Globus pallidus (tissue), 1 donor: ENCODE results near the gene PRKAA2.

Source experiments
- DNase-seq: peaks from one replicate; pipeline ENCODE4 v3.0.0-alpha.2; 2015; ENCODE audit warnings: low spot score

Gene PRKAA2

DNA sequence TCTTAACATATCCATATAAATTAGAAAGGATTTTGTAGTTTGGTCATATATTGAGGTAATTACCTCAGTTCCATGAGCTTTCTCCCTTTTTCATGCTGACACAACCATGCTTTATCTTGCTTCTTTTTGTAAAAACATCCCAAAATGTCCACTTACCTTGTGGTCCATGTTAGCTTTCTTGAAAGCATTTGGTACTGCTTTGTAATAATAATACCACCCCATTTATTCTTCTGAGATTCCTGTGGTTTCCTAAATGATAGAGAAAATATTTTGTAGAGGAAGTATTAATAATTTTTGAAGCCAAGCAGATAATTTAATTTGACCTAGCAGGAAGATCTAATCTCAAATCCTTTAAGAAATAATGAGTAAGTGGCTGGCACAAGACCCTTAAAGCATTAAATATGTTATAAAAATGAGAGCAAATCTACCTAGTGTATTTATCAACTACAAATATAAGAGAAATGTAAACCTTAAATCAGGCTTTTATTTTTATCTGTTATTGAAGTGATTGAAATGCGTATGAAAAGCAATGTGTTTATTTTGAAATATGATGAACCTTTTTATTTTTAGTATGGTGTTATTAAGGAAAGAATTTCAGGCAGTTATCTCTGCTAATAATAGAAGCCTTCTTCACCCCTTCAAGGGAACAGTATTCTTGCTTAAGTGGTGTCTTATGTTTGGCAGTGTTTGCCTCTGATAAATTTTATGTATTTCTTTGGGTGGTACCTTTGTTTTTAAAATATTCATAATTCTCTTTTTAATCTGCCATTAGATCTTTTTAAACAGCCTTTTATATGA is 9.2 kb downstream of the PRKAA2 start:
- DNase-seq, result no peak

DNA sequence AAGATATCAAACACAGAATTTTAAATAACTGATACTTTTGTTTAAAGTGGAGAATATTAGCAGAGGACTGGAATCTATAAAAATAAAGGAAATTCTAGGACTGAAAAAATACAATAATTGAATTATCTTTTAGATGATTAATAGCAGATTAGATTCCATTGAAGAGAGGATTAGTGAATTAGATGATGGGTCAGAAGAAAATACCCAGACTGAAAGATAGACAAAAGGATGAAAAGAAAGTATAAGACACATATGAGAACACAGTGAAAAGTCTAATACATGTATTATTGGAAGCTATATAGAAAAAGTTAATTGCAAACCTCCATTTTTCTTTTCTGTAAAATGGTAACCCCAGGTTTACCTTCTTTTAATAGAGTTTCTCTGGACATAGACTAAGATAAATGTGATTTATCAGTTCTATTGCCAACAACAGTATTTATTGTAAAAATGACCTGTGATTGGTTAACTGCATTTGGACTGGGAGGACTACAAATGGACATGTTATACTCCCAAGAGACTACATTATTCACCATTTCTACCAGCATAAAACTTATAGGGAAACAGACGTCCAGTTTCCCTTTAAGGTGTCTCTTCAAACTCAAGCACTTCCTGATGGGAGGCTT is 11.0 kb downstream of the PRKAA2 start:
- DNase-seq, result no peak

DNA sequence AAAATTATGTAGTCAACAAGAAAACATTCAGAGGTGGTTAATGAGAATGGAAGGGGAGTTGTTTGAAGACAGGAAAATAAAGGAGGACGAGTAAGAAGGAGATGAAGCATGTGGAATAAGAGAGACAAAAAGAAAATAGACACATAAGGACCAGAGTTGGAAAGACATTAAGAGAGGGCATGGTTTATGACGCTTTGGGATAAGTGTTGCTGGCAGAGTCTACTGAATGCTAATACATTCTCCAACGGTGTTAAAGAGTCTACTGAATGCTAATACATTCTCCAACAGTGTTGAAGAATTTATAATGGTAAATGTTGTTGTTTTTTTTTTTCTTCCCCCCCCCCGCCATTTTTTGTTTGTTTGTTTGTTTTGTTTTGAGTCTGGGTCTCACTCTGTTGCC is 13.1 kb downstream of the PRKAA2 start:
- no peak for DNase-seq

DNA sequence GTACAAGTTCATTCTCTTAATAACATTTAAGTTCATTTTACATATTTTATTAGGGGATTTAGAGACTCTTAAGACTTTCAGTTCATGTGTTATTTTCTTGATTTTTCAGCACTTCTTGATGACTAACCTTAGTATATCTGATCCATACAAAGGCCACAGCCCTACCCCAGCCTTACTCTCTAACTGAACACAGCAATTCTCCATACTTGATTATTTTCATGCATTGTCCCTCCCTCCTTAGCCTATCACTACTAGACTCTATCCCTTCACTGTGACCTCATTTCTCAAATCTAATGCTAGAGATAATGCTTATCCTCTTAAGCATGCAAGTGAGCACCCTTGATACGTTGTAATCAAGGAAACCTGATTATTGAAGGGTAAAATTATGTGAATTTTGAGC is 15.2 kb downstream of the PRKAA2 start:
- DNase-seq, result no peak

DNA sequence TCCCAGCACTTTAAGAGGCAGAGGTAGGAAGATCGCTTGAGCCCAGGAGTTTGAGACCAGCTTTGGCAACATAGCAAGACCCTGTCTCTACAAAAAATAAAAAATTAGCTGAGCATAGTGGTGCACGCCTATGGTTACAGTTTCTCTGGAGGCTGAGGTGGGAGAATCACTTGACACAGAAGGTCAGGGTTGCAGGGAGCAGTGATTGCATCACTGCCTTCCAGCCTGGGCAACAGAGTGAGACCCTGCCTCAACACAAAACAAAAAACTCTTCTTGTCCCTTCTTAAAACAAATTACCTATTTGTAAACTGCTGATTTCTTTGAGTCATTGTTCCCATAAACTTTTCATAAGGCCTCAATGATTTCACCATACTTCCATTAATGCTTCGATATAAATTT is 18.7 kb downstream of the PRKAA2 start:
- no peak for DNase-seq

DNA sequence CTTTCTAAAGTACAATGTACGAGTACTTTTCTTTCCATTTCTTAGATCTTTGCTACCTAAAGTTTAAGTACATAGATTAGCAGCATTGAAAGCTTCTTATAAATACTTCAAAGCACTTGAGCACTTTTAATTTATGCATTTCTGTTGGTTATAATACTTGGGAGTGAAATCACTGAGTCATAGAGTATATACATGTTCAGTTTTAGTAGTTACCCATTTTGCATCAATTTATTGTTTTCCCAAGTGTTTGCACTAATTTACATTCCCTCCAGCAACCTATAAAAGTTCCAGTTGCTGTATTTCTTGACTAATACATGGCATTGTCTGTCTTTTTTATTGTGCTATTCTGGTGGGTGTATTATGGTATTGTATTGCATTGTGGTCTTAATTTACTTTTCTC is 20.3 kb downstream of the PRKAA2 start:
- DNase-seq, result no peak

DNA sequence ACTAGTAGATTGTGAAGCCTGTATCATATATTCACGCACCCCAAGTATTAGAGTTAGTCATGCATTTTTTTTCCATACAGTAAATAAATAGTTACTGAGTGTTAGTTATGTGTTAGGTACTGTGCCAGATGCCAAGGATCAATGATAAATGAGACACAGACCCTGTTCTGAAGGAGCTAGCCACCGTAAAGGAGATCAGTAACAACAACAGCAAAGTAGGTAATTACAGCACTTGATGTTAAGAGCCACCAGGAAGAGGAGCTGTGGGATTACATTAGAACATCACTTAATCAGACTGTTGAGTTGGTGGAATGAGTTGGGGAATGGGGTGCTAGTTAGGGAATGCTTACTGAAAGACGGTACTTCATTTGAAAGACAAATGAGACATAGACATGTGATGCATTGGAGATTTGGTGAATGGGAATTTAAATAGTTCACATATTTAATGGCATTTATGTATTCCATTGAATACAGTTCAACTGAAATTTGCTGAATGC is 21.0 kb downstream of the PRKAA2 start:
- no peak for DNase-seq

DNA sequence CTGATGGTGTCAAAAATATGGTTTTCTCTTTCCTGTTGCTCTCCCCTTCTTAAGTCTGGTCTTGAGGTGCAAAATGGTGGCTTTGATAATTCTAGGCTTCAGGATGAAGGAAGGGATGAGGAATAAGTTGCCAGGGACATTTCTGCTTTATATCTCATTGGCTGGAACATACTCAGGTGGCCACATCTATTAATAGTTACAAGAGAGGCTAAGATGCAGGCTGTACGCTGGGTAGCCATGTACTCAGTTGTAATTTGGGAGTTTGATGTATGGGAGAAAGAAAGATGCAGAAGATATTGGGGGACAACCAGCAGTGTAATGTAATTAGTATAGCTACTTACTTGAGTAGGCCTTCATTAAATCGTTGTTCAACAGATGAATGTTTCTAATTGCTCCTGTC is 25.2 kb downstream of the PRKAA2 start:
- DNase-seq, result no peak

DNA sequence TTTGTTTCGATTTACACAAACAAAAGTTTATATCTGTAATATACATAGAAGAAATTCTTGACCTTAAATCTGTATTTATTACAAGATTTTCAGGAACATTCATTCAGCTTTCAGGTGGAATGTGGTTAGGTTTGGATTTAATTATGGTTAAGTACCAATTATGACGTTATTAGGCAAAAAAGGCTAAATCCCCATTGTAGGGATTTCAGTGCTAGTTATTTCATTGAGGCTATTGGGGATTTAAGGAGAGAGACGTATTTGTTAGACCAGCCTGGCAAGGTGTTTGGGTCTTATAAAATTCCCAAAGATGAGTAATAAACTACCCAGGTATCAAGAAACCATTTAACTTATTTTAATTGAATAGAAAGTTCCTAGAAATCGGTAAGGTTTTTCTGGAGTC is 26.0 kb downstream of the PRKAA2 start:
- no peak for DNase-seq

DNA sequence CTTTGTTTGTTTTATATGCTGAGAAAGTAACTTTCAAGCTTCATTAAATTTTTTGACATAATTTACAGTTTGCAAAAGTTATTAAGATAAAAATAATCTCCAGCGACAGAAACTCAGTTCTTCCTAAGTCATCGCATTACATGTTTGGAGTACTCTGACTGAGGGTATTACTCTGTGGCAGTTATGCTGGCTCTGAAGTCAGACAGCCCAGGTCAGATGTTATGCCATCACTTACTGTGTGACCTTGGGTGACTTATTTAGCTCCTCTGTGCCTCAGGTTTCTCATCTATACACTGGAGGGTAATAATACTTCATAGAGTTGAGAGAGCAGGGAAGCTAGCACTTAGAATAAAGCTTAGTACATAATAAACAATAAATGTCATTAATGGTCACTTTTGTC is 26.4 kb downstream of the PRKAA2 start:
- no peak for DNase-seq

DNA sequence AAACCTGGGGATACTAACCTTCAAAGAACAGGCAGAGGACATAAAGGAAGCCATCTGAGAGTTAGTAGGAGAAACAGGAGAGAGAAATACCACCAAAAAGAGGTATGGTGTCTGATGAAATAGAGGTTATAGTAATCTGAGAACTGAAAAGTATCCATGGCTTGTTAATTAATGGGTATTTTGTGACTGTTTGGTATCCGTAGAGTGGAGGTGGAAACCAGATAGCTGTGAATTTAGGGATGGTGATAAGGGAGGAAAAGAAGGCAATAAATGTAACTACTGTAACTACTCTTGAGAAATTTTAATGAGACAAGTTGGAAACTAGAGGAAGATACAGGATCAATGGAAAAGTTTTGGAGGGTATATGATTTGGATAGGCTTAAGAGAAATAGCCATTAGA is 27.5 kb downstream of the PRKAA2 start:
- no peak for DNase-seq

DNA sequence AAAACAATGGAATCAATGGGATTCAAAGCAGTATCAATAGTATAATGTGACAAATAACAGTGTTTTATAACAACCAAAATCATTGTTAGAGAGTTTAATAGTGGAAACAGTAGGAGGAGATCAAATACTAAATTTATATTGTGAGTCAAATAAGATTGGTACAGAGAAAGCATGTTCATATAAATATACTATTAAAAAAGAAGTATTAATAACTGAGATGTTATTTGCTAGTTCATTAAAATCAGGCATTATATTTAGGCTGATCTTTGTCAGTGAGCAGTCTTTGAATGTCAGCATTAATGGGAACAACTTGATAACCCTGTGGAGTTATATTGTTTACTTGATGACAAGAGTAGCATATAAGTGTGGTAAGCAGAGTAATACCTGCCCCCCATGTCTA is 30.6 kb downstream of the PRKAA2 start:
- no peak for DNase-seq

DNA sequence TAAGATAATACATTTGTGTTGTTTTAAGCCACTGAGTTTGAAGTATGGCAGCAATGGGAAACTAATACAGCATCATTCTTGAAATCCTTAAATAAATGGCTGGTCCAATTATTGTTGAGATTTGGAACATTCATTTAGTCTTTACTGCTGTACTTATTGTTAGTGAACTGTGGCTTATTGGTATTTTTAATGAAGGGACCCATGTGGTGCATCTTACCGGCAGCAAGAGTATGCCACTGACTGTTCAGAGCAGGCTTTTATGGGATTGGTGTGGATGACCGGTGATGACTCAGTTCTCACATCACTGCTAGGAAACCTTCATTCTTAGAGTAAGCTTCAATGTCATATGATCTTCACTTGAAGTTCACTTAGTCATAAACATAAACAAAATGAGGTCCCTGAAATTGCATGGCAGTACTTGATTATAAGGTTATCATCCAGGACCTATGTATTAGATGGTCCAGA is 31.5 kb downstream of the PRKAA2 start:
- no peak for DNase-seq

DNA sequence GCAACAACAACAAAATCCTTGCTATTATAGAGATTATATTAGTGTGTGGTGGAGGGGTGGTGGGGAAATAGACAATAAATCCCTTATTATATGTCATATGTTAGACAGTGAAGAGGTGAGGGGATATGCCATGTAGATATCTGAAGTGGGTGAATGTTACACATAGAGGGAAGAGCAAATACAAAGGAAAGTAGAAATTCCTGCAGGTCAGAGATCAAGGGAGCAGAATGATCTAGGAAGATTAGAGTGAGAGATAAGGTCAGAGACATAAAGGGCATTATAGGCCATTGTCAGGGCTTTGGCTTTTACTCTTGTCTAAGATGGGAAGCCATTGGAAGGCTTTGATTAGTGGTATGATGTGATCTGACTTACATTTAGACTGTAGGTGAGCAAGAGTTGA is 38.5 kb downstream of the PRKAA2 start:
- no peak for DNase-seq

DNA sequence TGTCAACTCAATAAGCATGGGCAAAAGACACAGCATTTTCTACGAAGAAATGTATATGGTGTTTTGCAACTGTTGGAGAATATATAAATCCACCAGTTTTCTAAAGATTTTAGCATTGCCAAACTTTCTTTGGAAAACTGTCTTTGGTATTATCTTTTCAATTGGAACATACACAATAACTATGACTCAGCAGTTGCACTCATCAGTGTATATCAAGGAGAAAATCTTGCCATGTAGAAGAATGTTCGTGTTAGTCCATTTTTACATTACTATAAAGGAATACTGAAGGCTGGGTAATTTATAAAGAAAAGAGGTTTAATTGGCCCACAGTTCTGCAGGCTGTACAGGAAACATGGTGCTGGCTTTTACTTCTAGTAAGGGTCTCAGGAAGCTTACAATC is 41.1 kb downstream of the PRKAA2 start:
- DNase-seq, result no peak

DNA sequence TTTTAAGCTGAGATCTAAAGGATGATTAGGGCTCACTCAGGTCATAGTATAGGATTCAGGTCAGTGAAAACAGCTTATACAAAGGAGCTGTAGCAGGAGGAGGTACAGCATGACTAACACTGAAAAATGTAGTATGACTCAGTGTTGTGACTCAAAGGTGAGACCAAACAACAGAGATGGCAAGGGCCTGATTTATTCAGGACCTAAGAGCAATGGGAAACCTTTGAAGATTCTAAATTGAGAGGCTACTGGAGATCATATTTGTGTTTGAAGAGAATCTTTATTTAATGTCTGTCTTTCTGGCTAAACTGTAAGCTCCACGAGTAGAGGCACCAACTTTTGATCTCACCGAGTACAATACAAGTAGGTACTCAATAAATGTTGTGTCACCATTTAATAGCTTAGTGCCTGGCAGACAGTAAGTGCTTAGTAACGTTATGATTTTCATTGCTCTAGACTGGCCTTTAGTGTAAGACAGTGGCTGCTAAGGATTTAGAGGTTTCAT is 43.5 kb downstream of the PRKAA2 start:
- DNase-seq, result no peak

DNA sequence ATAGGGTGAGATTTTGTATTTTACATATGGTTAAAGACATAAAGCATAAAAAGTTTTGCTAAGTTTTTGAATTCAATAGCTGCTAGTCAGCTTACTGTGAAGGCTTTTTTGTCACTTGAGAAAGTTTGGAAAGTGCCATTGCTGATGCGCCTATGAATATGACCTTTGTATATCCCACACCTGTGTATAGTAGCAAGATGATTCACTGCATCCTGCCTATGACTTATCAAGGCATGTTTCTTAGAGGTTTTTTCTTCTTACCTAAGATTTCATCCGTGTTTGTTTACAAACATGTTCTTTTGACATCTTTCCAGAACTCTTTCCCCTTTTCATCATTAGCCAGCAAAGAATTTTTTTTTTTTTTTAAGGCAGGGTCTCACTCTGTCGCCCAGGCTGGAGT is 51.5 kb downstream of the PRKAA2 start:
- DNase-seq, result no peak

DNA sequence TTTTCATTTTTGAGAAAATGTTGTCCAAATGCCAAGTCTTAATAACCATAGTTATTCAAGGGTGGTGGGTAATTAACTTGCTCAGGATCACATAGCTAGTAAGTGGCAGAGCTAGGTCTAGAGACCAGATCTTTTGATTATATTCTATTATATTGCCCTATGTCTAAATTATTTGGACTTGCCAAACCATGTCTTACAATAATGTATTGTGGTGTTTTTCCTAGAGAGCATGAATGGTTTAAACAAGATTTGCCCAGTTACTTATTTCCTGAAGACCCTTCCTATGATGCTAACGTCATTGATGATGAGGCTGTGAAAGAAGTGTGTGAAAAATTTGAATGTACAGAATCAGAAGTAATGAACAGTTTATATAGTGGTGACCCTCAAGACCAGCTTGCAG is 58.6 kb downstream of the PRKAA2 start:
- no peak for DNase-seq

DNA sequence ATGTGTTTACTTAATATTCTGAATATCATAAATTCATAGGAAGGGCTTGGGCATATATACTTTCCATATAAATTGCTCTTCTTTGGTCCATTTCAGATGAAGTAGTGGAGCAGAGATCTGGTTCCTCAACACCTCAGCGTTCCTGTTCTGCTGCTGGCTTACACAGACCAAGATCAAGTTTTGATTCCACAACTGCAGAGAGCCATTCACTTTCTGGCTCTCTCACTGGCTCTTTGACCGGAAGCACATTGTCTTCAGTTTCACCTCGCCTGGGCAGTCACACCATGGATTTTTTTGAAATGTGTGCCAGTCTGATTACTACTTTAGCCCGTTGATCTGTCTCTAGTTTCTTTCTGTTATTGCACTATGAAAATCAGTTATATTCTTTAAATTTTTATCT is 62.3 kb downstream of the PRKAA2 start:
- no peak for DNase-seq

DNA sequence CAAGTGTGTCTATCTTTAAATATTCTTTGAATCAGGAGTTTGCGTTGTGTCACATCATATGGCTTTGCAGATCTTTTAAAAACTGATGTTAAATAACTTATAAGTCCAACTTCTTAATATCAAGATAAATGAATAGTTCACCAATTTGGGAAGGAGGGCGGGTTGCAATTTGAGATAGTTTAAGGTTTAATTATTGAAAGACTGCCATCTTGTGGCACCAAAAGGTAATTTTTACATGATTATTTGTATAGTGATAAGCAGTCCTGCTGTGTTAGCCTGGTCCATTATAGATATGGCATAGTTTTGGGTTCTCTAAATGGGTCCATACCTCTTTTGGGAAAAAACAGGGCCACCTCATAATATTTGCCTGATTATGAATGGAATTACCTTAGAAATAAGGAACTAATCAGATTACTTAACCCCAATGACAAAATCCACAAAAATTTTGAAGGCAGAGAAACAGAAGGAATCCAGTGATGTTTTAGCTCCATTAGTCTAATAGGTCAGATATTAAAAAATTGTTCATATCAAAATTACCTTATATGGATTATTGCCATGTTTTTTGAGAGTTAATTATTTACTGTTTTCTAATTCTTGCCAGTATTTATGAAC is 64.3 kb downstream of the PRKAA2 start:
- DNase-seq, result peak; percentile 58

DNA sequence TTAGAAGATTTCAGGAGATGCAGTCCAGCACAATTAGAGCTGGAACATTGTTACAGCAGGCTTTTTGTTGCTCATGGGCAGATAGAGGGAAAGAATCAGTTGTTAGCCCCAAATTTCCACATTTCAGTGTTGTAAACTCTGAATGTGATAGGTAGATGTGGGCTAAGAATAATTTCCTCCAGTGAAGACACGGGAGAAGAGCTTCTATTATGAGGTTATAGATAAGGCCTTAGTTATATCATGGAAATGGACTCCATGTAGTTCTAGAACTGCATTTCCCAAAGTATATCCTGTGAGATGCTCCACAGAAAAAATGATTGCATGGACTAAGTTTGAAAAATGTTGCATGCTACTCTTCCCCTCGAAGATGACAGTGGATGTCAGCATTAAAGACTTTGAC is 64.9 kb downstream of the PRKAA2 start:
- DNase-seq, result no peak

DNA sequence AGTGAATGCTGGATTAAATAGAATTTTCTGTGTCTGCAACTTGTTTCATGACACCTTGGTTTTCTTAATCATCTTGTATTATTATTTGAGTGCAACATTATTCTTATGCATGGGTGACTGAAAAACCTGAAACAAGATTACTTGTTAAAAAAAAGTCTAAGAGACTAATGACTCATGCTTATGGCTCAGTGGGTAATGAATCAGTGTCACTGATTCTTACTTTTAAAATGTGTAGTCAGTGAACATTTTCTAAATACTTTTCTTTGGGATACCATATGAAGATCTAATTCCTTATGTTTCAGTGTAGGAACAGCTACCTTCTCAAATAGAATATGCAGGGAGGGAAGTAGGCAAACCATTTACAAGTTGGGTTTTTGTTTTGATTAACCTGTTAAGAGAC is 65.5 kb downstream of the PRKAA2 start:
- no peak for DNase-seq

DNA sequence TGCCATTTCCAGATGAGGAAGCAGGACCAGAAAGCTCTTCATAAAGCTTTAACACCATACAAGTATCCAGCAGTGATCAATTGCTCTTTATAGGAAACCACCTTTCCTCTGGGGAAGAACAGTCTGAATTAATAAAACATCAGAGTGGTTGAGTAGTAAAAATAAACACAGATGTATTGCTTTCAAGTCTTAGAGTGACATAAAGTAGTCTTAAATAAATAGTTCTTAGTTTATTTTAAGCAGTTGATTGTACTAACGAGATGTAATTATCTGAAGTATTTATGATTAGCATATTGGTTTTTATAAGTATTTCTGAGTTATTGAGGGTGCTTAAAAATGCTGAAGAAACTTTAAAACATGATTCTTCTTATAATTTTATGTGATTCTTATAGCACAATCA is 67.0 kb downstream of the PRKAA2 start:
- no peak for DNase-seq
